Hepatocyte (in vitro differentiated cells): ENCODE data around the gene ZMYM1. TPM values are rescaled to one million over a fixed set of nuclear protein-coding genes. Genes with fewer than 3 reads are reported as not detected.

ENCODE experiments used
- DNase-seq: peaks from one replicate; pipeline ENCODE4 v3.0.0-alpha.2; 2016; ENCODE audit warnings: low spot score
- H2AFZ ChIP-seq: fragments of 200-600 bp; sonication (generic); 2 replicates; pipeline ENCODE4 v1.6.0; 2016; ENCODE audit warnings: antibody characterized with exemption, mild to moderate bottlenecking
- H3K27ac ChIP-seq: fragments of 200-600 bp; sonication (generic); 2 replicates; pipeline ENCODE4 v1.5.1; 2016; ENCODE audit warnings: mild to moderate bottlenecking
- H3K27me3 ChIP-seq: fragments of 200-600 bp; sonication (generic); 2 replicates; pipeline ENCODE4 v1.6.1; 2016
- H3K36me3 ChIP-seq: fragments of 200-600 bp; sonication (generic); replicated peaks from 2 replicates; pipeline ENCODE4 v1.5.1; 2016; ENCODE audit warnings: low read depth; ENCODE audit not compliant: insufficient read depth
- H3K4me1 ChIP-seq: fragments of 200-600 bp; sonication (generic); 2 replicates; pipeline ENCODE4 v1.5.1; 2016; ENCODE audit warnings: mild to moderate bottlenecking, moderate library complexity; ENCODE audit not compliant: insufficient read depth
- H3K4me2 ChIP-seq: fragments of 200-600 bp; sonication (generic); 2 replicates; pipeline ENCODE4 v1.6.0; 2016
- H3K4me3 ChIP-seq: fragments of 200-600 bp; sonication (generic); 2 replicates; pipeline ENCODE4 v1.5.1; 2016; ENCODE audit warnings: mild to moderate bottlenecking
- H3K79me2 ChIP-seq: fragments of 200-600 bp; sonication (generic); 2 replicates; pipeline ENCODE4 v1.6.0; 2017; ENCODE audit warnings: mild to moderate bottlenecking
- H3K9me2 ChIP-seq: fragments of 200-600 bp; sonication (generic); replicated peaks from 2 replicates; pipeline ENCODE4 v1.6.0; 2017; ENCODE audit warnings: mild to moderate bottlenecking; ENCODE audit not compliant: insufficient read depth
- H3K9me3 ChIP-seq: fragments of 200-600 bp; sonication (generic); 2 replicates; pipeline ENCODE4 v1.5.1; 2016; ENCODE audit warnings: low read depth, mild to moderate bottlenecking
- H4K20me1 ChIP-seq: fragments of 200-600 bp; sonication (generic); 2 replicates; pipeline ENCODE4 v1.6.0; 2016; ENCODE audit warnings: mild to moderate bottlenecking; ENCODE audit not compliant: insufficient read depth, poor library complexity, severe bottlenecking
- EZH2 ChIP-seq: fragments of 200-600 bp; sonication (generic); IDR thresholded peaks from 2 replicates; pipeline ENCODE4 v1.6.1; 2016; ENCODE audit warnings: antibody characterized with exemption, mild to moderate bottlenecking, borderline replicate concordance
- EZH2phosphoT487 ChIP-seq: fragments of 200-600 bp; sonication (generic); IDR thresholded peaks from one replicate; pipeline ENCODE4 v1.6.1; 2018; ENCODE audit warnings: antibody characterized with exemption, mild to moderate bottlenecking, low read depth, moderate library complexity; ENCODE audit not compliant: unreplicated experiment, severe bottlenecking
- WGBS: methylation state at CpG from one replicate; pipeline ENCODE4 v1.1.6; 2016; ENCODE audit warnings: low lambda C conversion rate; ENCODE audit errors: missing lambda C conversion rate; 5-methylcytosine and 5-hydroxymethylcytosine counted together
- polyA plus RNA-seq: library from polyadenylated mRNA; unstranded; fragments of >200 nt; fragmentation: Nextera tagmentation; extraction: Ambion mirVana; gene quantifications from 2 replicates; pipeline ENCODE4 v1.2.1, GENCODE V29; 2016
- total RNA-seq: library from RNA; depleted of rRNA; stranded (reverse); fragments of >200 nt; gene quantifications from 2 replicates; pipeline ENCODE4 v1.2.3, GENCODE V29; 2014
- TF ChIP-seq, protein P1 (sequence below): fragments of 200-600 bp; sonication (generic); IDR thresholded peaks from 2 replicates; pipeline ENCODE4 v1.5.1; 2016; ENCODE audit warnings: antibody characterized with exemption, mild to moderate bottlenecking; ENCODE audit not compliant: poor library complexity

The ZMYM1 gene
- total and polyA plus RNA-seq, 2 experiments from 2014 or later = 3.8 to 18.7 TPM

DNA sequence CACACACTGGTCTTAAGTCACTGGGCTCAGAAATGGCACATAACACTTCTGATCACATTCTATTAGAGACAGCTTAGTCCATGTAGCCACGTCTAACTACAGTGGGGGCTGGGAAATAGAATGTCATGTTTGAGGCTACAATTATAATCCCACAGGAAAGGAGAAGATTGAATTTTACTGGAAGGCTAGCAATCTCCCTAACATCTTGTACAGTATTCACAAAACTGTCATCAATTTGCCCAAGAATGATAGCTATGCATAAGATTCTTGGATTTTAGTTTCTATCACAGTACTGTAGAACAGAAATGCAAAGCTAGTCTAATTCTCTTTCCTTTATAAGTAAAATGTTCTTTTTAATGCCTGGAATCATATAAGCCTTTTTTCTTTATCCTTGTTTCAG, 34.8 kb upstream of the ZMYM1 start:
- Histone ChIP-seq H3K36me3 (no peaks in the 10 kb centered on the region), H3K79me2 (no peaks in the 10 kb centered on the region), H3K9me3 (no peaks in the 10 kb centered on the region), H4K20me1 (no peaks in the 10 kb centered on the region), H3K4me3 (no peak overlapping the region), H3K4me1 (no peaks in the 10 kb centered on the region), H3K27ac (no peak overlapping the region), H3K4me2 (no peak overlapping the region), H2AFZ (no peak overlapping the region), H3K9me2 (no peaks in the 10 kb centered on the region), H3K27me3 (no peaks in the 10 kb centered on the region)
- WGBS = 38% methylated on average over 1 of the region's 1 CpG
- TF ChIP-seq EZH2phosphoT487 (no peak), EZH2 (no peak)
- no peak for DNase-seq

DNA sequence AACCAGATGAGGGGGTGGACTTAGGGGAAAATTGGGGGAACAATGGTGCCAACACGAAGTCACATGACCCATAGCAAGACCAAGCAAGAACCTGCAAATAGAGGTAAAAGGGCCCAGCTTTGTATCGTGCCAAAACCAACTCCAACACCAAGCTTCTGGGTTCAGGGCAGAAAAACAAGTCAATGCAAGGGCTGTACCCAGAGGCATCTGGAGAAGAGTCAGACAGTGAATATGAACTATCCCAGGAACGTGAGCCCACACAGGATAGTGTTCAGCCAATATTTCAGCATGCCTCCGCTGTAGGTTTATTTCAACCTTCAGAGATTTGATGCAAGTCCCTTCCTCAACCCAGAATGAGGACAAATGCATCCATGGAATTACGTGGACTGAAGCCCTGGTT, 32.5 kb upstream of the ZMYM1 start:
- Histone ChIP-seq H3K79me2 (no peaks in the 10 kb centered on the region), H4K20me1 (no peaks in the 10 kb centered on the region), H3K9me3 (no peaks in the 10 kb centered on the region), H3K27ac (no peak overlapping the region), H3K4me1 (no peaks in the 10 kb centered on the region), H3K4me2 (no peak overlapping the region), H3K36me3 (no peaks in the 10 kb centered on the region), H3K4me3 (no peak overlapping the region), H3K27me3 (peaks cover 6% of the 10 kb centered on the region), H2AFZ (no peak overlapping the region), H3K9me2 (no peaks in the 10 kb centered on the region)
- no peak for DNase-seq
- WGBS = 87% methylated on average over 5 of the region's 5 CpGs
- TF ChIP-seq EZH2 (no peak), EZH2phosphoT487 (no peak)
- TF ChIP-seq, protein P1, sequence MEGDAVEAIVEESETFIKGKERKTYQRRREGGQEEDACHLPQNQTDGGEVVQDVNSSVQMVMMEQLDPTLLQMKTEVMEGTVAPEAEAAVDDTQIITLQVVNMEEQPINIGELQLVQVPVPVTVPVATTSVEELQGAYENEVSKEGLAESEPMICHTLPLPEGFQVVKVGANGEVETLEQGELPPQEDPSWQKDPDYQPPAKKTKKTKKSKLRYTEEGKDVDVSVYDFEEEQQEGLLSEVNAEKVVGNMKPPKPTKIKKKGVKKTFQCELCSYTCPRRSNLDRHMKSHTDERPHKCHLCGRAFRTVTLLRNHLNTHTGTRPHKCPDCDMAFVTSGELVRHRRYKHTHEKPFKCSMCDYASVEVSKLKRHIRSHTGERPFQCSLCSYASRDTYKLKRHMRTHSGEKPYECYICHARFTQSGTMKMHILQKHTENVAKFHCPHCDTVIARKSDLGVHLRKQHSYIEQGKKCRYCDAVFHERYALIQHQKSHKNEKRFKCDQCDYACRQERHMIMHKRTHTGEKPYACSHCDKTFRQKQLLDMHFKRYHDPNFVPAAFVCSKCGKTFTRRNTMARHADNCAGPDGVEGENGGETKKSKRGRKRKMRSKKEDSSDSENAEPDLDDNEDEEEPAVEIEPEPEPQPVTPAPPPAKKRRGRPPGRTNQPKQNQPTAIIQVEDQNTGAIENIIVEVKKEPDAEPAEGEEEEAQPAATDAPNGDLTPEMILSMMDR = no peak

DNA sequence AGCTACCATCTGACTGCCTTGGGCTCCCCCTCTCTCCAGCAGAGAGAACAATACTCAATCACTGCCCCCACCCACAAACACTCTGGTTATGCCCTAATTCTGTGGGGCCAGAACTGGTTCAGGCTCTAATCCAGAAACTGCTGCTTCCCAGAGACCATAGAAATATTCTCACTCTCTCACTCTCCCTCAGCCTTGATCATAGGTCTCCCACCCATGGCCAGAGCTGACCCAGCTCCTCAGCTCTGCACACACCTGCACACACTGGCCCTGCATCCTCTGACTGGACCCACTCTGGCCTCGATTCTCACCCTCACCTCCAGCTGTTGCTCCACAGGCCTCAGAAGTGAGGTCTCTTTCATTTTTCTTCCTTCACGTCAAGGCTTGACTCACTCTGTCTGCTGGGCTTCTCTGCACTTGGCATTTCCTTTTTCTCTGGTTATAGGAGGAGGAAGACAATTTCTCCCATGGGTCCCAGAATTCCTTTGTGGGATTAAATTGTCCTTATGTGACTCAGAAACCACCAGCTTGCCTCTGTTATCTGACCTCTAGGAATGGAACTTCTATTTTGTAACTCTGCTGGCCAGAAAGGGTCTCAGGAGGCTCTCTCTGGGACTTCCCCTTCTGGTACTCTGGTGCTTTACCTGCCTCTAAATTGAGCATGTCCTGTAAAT, 31.9 kb upstream of the ZMYM1 start:
- H3K4me1 ChIP-seq = no peaks in the 10 kb centered on the region
- no peak for DNase-seq
- H3K27ac ChIP-seq = no peak overlapping the region
- 76% methylated on average over 2 of the region's 2 CpGs for WGBS
- no peak overlapping the region for H3K4me3 ChIP-seq
- H3K27me3 ChIP-seq = peaks cover 6% of the 10 kb centered on the region
- no peaks in the 10 kb centered on the region for H3K79me2 ChIP-seq
- H3K9me2 ChIP-seq = no peaks in the 10 kb centered on the region
- H2AFZ ChIP-seq = no peak overlapping the region
- no peak overlapping the region for H3K4me2 ChIP-seq
- H3K36me3 ChIP-seq = no peaks in the 10 kb centered on the region
- TF ChIP-seq, protein P1 = no peak
- no peak for TF ChIP-seq EZH2
- no peak for TF ChIP-seq EZH2phosphoT487
- no peaks in the 10 kb centered on the region for H4K20me1 ChIP-seq
- H3K9me3 ChIP-seq = no peaks in the 10 kb centered on the region

DNA sequence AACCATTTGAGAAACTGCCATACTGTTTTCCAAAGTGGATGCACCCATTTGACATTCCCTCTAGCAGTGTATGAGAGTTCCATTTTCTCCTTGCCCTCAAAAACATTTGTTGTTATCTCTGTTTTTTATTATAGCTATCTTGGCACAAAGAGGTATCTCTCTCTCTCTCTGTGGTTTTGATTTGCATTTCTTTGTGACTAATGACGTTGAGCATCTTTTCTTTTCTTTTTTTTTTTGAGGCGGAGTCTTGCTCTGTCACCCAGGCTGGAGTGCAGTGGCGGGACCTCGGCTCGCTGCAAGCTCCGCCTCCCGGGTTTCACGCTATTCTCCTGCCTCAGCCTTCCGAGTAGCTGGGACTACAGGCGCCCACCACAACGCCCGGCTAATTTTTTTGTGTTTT, 30.1 kb upstream of the ZMYM1 start:
- H4K20me1 ChIP-seq = no peaks in the 10 kb centered on the region
- 59% methylated on average over 12 of the region's 12 CpGs for WGBS
- H3K36me3 ChIP-seq = no peaks in the 10 kb centered on the region
- no peaks in the 10 kb centered on the region for H3K4me1 ChIP-seq
- H3K79me2 ChIP-seq = no peaks in the 10 kb centered on the region
- no peak for DNase-seq
- no peak overlapping the region for H3K27ac ChIP-seq
- no peak overlapping the region for H3K4me3 ChIP-seq
- H3K4me2 ChIP-seq = no peak overlapping the region
- no peaks in the 10 kb centered on the region for H3K9me3 ChIP-seq
- H2AFZ ChIP-seq = no peak overlapping the region
- H3K9me2 ChIP-seq = no peaks in the 10 kb centered on the region
- TF ChIP-seq, protein P1 = no peak
- TF ChIP-seq EZH2phosphoT487 = no peak
- H3K27me3 ChIP-seq = peaks cover 6% of the 10 kb centered on the region
